Measurements from ENCODE around the gene OPCML. TPM values are rescaled to one million over a fixed set of nuclear protein-coding genes. Genes with fewer than 3 reads are reported as not detected.

OPCML gene
- total RNA-seq, 1 donor from 2014 or later: 0.09 TPM

GRCh38 chr11:133134314-133135173, 397.8 kb downstream of the OPCML start:
- peak; percentile 59 for DNase-seq (ENCODE audit: low spot score)

GRCh38 chr11:133133606-133134005, 398.7 kb downstream of the OPCML start:
- no peak for DNase-seq (ENCODE audit: low spot score)

GRCh38 chr11:133133050-133133449, 399.3 kb downstream of the OPCML start:
- no peak for DNase-seq (ENCODE audit: low spot score)

- DNase-seq (ENCODE audit: low spot score): no peak
Observed at GRCh38 chr11:133127741-133128140, 404.6 kb downstream of the OPCML start.

- no peak for DNase-seq (ENCODE audit: low spot score)
Observed at GRCh38 chr11:133123796-133124195, 408.5 kb downstream of the OPCML start.

GRCh38 chr11:133123366-133123765, 408.9 kb downstream of the OPCML start:
- no peak for DNase-seq (ENCODE audit: low spot score)

- no peak for DNase-seq (ENCODE audit: low spot score)
Observed at GRCh38 chr11:133122256-133122655, 410.0 kb downstream of the OPCML start.

- DNase-seq (ENCODE audit: low spot score): no peak
Observed at GRCh38 chr11:133118563-133119268, 413.6 kb downstream of the OPCML start.

- no peak for DNase-seq (ENCODE audit: low spot score)
Observed at GRCh38 chr11:133115099-133115498, 417.2 kb downstream of the OPCML start.

- no peak for DNase-seq (ENCODE audit: low spot score)
Observed at GRCh38 chr11:133107763-133108162, 424.5 kb downstream of the OPCML start.

GRCh38 chr11:133107136-133107535, 425.2 kb downstream of the OPCML start:
- DNase-seq (ENCODE audit: low spot score): no peak

- DNase-seq (ENCODE audit: low spot score): no peak
Observed at GRCh38 chr11:133106417-133106816, 425.9 kb downstream of the OPCML start.

GRCh38 chr11:133104009-133104744, 428.1 kb downstream of the OPCML start:
- DNase-seq (ENCODE audit: low spot score): no peak

- DNase-seq (ENCODE audit: low spot score): no peak
Observed at GRCh38 chr11:133096981-133097380, 435.3 kb downstream of the OPCML start.

- DNase-seq (ENCODE audit: low spot score): no peak
Observed at GRCh38 chr11:133086518-133086917, 445.8 kb downstream of the OPCML start.

GRCh38 chr11:133082841-133083488, 449.3 kb downstream of the OPCML start:
- peak; percentile 52 for DNase-seq (ENCODE audit: low spot score)

- DNase-seq (ENCODE audit: low spot score): no peak
Observed at GRCh38 chr11:133082453-133082781, 449.9 kb downstream of the OPCML start.

GRCh38 chr11:133081730-133082452, 450.4 kb downstream of the OPCML start:
- DNase-seq (ENCODE audit: low spot score): no peak

GRCh38 chr11:133081020-133081419, 451.3 kb downstream of the OPCML start:
- DNase-seq (ENCODE audit: low spot score): no peak

GRCh38 chr11:133078591-133079404, 453.5 kb downstream of the OPCML start:
- DNase-seq (ENCODE audit: low spot score): no peak

Data from mucosa of gallbladder (tissue), 1 donor.